Stimulated activated CD8-positive, alpha-beta memory T cell treated with anti-CD3 and anti-CD28 coated beads, Interleukin-2, amount 100 ng/mL, for 1 hour (primary cell): ENCODE measurements around the gene GOT1.

Source experiments
- DNase-seq, 2 donors: peaks; one replicate each; pipeline ENCODE4 v3.0.0-alpha.2; 2020; ENCODE audit warnings: low read depth in 2 of 2

Gene GOT1

DNA sequence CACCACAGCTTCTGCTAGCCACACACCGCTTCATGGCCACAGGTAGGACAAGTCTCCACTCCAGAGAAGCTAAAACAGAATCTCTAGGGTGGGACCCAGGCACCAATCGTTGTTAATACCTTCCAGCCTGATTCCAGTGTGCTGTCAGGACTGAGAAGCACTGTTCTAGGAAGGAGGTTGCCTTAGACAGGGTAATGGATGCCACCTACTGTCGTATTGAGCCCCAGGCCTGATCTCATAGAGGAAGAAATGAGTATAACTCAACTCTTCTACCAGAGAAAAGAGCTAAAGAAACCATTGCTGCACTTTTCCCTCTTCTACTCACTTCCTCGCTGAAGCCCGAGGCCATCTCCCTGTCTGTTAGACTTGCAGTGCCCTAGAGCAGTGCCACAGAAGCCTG is 69.5 kb downstream of the GOT1 start:
- DNase-seq, result no peak

DNA sequence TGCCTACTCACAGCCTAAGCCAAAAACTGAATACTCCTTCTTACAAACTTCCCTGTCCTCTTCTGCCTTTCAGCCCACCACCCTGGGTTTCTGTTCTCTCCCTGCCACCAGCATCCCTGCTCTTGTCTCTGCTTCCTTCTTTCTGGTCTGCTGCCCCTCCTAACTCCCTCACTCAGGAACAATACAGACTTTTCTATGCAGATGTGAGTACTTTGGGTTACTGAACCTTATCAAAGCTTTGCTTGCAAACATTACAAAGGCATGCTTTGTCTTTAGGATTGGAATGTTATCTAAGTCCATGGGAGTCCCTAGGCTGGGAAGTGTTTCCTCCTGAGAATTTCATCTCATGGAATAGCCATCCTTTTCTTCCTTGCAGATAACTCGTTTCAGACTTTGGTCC is 72.3 kb downstream of the GOT1 start:
- no peak for DNase-seq

DNA sequence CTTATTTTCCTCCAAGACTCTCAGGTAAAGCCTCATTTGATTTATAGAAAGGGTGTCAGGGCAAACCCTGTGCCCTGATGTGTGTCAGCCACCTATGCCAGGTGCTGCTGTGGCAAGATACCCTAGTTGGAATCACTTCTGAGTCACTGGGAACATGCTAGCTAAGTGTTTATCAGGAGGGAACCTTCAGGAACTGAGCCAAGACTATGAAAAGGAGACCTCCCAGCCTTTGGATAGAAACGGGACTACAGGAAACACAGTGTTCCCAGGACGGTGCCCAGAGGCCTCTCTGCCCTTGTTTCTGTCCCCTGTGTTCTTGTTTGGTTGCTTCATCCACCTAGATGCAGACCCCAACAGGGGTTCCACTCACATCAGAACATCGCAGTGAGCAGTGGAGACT is 72.7 kb downstream of the GOT1 start:
- DNase-seq, result no peak

DNA sequence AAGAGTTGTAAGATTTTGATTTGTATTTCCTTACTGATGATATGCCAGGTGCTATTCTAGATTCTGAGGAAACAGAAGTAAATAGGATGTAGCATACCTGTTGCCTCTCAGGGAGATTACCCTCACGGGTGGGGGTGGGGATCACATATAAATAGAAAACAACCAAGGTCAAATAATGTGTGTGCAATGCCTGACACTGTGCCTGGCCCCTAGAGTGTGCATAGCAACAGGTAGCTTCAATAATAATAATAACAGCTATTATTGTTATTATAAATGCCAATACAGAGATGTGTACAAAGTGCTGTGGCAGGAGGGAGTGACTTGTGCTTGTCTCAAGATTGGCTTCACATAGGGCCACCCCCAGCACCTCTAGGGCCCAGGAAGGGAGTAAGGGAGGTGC is 77.2 kb downstream of the GOT1 start:
- DNase-seq, result no peak

DNA sequence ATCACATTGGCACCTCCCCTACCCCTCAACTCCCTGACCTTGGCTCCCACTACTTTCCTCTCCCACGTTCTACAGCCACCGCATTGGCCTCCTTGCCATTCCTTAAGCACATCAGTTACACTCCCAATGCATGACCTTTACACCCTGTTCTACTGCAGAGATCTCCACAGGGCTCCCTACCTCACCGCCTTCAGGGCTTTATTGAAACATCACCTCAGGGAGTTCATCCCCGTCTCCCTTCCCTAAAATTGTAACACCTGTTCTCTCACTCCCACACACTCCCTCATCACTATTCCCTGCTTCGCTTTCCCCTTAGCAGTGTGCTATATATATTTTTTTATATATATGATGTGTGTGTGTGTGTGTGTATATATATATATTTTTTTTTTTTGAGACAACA is 82.8 kb downstream of the GOT1 start:
- DNase-seq, result no peak
